ENCODE results near the gene ODC1.

ODC1 gene

GRCh38 chr2:10397878-10398277, 50.2 kb downstream of the ODC1 start:
- no peak for DNase-seq

GRCh38 chr2:10397297-10397875, 50.7 kb downstream of the ODC1 start:
- DNase-seq = no peak

- no peak for DNase-seq
These were observed 51.7 kb downstream of the ODC1 start for GRCh38 chr2:10396464-10396863.

DNA sequence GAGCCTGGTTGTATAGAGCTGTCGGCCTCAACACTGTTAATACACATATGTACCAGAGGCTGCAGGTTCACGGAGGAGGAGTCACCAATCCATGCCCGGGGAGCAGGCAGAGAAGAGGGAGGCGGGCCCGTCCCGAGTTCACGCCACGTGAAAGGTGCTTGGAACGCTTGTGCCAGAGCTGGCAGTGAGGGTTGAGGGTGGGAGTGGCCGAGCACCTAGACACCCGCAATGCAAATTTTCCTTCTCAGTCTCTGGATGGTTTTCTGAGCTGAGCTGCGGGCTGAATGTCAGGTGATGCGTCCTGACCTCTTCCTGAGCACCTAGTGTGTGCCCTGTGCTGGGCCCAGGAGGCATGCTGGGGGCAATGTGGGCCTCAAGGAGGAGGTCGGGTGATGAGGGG, 52.2 kb downstream of the ODC1 start:
- no peak for DNase-seq

- DNase-seq = no peak
These were observed 54.5 kb downstream of the ODC1 start for GRCh38 chr2:10393640-10393982.

- DNase-seq = no peak
These were observed 55.0 kb downstream of the ODC1 start for GRCh38 chr2:10392951-10393639.

DNA sequence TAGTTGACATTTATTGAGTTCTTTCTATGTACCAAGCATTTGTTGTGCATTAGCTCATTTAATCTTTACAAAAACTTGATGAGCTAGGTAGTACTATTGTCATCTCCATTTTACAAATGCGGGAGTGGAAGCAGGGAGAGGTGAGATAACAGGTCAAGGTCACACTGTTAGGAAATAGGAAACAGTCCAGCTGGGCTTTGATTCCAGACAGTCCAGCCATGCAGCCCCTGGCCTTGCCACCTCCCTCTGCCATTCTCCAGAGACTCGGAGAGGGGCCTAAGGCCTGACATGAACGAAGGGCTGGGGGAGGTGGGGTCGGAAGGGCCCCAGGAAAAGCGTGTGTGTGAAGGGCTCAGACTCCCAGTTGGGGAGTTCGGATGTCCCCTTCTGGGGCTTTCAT, 55.6 kb downstream of the ODC1 start:
- no peak for DNase-seq

GRCh38 chr2:10392100-10392499, 56.0 kb downstream of the ODC1 start:
- no peak for DNase-seq

DNA sequence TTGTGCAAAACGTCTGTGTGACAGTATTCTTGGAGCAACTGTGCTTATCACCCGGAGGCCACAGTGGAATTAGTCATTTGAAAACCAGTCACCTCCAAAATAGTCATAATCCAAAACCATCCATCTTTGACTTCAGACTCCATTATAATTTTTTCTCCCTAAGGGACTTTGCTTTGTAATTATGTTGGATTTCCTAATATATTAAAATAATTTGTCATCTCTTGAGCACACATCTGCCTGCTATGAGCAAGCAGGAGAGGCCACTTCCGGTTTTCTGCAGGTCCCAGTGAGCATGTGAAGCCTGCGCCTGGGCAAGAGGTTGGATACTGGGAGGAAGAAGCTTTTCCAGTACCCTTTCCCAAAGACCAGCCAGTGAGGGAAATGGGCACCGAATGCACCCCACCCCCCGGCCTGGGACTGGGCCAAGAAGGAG, 57.7 kb downstream of the ODC1 start:
- DNase-seq = no peak
